Thyroid gland (tissue), 4 donors: ENCODE results near the gene CCDC201.
"Not testable (repeated sequence)": the region's sequence is repeated elsewhere in the genome, so short reads cannot be mapped to it uniquely, and the experiment has no call there.

Experiments
- CTCF ChIP-seq, 6 experiments: fragments of 200-600 bp in 3 of 6; fragments of 450-650 bp in 3 of 6; sonication (generic) in 3 of 6; IDR thresholded peaks; one replicate each; pipeline ENCODE4 v1.5.1; 2016 to 2019; ENCODE audit warnings: antibody characterized with exemption in 6 of 6, mild to moderate bottlenecking in 2 of 6, inconsistent platforms in 1 of 6, moderate library complexity in 1 of 6
- POLR2A ChIP-seq, 2 donors: fragments of 450-650 bp; IDR thresholded peaks; one replicate each; pipeline ENCODE4 v1.6.1; 2017; ENCODE audit warnings: antibody characterized with exemption in 2 of 2, mild to moderate bottlenecking in 2 of 2, moderate library complexity in 1 of 2

DNA sequence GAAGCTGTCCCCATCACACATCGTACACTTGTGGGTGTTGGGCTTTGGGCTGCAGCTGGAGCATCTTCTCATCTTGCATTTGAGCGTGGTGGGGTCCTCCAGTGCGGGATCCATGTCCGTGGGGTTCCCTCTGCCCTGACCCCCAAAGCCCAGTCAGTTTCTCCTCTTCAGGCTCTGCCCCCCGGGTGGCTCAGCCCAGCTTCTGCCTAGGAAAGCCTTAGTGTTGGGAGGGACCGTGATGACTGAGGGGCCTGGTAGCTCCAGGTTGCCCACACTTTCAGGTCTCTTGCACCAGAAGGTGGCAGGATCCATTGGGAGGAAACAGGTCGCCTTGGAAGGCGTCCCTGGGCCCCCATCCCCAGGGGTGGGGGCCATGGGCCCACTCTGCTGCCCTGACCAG, 55.9 kb downstream of the CCDC201 start:
- TF ChIP-seq CTCF, POLR2A (IDR thresholded peaks at IDR 0.05): not testable (repeated sequence)
